GM10266 (cell line): ENCODE measurements around the gene MTPN.

Experiments
- DNase-seq: peaks from one replicate; pipeline ENCODE4 v3.0.0; 2012; ENCODE audit errors: extremely low spot score
- CTCF ChIP-seq: IDR thresholded peaks from 2 replicates; pipeline ENCODE4 v1.5.1; 2012; ENCODE audit warnings: mild to moderate bottlenecking, low read depth; ENCODE audit not compliant: control insufficient read depth, insufficient read depth; ENCODE audit errors: missing control alignments

The MTPN gene

GRCh38 chr7:135901585-135902540 lies 75.3 kb downstream of the MTPN start:
- no peak for DNase-seq
- no peak for TF ChIP-seq CTCF

GRCh38 chr7:135900065-135900546 lies 77.1 kb downstream of the MTPN start:
- no peak for DNase-seq
- TF ChIP-seq CTCF = no peak

- TF ChIP-seq CTCF = no peak
- DNase-seq = no peak
These were observed 77.6 kb downstream of the MTPN start for GRCh38 chr7:135899458-135900064.

- no peak for DNase-seq
- TF ChIP-seq CTCF = no peak
These were observed 78.9 kb downstream of the MTPN start for GRCh38 chr7:135898226-135898625.

- no peak for DNase-seq
These were observed 82.3 kb downstream of the MTPN start for GRCh38 chr7:135894816-135895215.

GRCh38 chr7:135889823-135890222 lies 87.3 kb downstream of the MTPN start:
- no peak for TF ChIP-seq CTCF
- DNase-seq = no peak

More at GRCh38 chr7:135894816-135895215, 82.3 kb downstream of the MTPN start:
- TF ChIP-seq CTCF = no peak

- no peak for TF ChIP-seq CTCF
- DNase-seq = no peak
These were observed 88.4 kb downstream of the MTPN start for GRCh38 chr7:135888740-135889139.
